A204.1 (cell line): Measurements from ENCODE around the gene CD276.
"Not testable (repeated sequence)": the region's sequence is repeated elsewhere in the genome, so short reads cannot be mapped to it uniquely, and the experiment has no call there.

Experiments used
- FAIRE-seq: peaks from 2 replicates; lab custom pipeline; 2012; peaks lifted over from hg19 to GRCh38; lab: Jason Lieb, UNC

CD276 gene

GRCh38 chr15:73684581-73685455, 635 bp downstream of the CD276 start:
- FAIRE-seq = no peak

DNA sequence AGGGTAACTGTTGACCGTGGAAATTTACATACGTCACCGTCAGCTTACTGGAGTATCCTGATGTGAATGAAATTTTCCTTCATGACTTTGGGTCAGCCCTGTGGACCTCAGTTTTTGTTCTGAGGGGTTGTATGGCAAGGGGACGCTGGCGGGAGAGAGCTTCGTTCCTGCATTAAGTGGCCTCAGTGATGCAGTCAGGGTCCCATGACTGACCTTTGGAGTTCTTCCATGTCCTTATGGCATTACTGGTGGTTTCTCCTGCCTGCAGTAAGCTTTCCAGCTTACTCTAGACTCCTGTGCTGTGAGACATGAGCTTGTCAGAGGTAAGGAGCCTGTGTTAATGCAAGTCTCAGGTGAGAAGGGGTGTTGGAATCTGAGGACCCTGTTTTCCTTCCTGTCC, 1.8 kb downstream of the CD276 start:
- no peak for FAIRE-seq

- no peak for FAIRE-seq
Measured at GRCh38 chr15:73686781-73687256, 2.6 kb downstream of the CD276 start.

- no peak for FAIRE-seq
Measured at GRCh38 chr15:73687351-73687750, 3.2 kb downstream of the CD276 start.

GRCh38 chr15:73688455-73688854, 4.3 kb downstream of the CD276 start:
- FAIRE-seq = no peak

DNA sequence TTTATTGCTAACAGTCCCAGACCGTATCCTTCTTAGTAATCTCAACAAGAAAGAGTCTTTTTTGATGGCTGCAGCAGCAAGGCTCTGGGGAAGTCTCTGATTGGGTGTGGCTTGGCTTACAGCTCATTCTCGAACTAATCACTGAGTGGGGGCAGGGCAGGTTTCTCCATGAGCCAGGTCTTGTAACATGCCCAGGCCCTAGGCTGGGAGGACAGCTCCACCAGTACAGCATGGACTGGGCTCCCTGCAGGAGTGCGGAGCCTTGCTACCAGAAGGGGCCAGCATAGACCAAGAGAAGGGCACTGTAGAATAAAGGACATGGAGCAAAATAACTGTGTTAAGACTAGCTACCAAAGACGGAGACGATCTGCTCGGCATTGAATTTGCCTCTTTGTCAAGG, 7.2 kb downstream of the CD276 start:
- FAIRE-seq = no peak

GRCh38 chr15:73694419-73694818, 10.2 kb downstream of the CD276 start:
- no peak for FAIRE-seq

DNA sequence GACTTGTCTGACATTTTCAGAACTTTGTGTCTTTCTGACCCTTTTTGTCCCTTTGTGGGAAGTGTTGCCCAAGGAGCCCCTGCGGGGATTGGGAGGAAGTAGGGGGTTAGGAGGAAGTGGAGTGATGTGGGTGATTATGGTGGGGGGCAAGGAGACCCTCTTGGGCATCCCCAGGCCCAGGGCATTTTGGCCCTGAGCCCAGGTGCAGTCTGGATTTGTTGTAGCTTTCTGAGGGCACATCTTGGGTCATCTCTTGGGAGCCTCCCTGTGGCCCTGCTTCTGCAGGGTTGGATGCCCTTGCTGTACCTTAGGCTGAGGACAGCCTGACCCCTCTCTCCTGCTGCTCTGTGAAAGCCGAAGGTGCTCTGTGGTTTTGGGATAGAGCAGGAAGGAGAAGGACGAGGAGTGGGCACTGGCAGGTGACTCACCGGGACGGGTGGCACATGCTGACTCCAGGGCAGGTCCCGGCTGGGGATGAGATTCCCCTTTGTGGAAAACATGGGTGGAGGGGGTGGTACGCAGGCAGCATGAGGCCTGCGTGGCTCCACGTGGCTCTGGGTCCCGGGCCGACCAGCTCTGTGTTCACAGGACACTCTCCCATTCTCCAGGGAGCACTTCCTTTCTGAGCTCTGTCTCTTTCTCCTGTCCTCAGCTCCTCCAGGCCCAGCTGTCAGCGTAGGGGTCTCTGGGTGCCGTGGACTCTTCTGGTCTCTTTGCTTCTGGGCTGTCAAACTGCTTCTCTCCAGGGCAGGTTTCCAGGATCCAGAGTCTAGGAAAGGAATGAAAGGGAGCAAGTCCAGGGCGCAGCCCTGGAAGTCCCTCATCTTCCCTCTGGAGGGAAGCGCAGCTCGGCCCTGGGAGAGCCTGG, 11.8 kb downstream of the CD276 start:
- FAIRE-seq = no peak

GRCh38 chr15:73696641-73697001, 12.4 kb downstream of the CD276 start:
- FAIRE-seq = no peak

DNA sequence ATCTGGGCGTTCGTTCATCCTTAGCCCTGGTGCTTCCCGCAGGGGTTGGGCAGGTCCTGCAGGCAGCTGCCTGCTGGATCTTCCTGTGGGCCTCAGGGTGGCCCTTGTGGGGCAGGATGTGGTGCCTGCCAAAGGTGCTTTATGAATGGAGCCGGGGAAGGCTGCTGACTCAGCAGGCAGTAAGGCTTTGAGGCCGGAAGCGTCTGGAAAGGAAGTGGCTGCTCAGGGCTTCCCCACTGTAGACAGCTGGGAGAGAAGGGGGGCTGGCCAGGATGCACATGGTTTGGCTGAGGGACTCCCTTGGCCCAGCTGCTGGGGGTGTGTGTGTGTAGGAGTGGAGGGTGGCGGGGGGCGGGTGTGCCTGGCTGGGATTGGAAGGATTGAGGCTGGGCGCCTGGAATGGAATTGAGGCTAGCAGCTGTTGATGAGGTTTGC, 12.9 kb downstream of the CD276 start:
- FAIRE-seq = no peak

DNA sequence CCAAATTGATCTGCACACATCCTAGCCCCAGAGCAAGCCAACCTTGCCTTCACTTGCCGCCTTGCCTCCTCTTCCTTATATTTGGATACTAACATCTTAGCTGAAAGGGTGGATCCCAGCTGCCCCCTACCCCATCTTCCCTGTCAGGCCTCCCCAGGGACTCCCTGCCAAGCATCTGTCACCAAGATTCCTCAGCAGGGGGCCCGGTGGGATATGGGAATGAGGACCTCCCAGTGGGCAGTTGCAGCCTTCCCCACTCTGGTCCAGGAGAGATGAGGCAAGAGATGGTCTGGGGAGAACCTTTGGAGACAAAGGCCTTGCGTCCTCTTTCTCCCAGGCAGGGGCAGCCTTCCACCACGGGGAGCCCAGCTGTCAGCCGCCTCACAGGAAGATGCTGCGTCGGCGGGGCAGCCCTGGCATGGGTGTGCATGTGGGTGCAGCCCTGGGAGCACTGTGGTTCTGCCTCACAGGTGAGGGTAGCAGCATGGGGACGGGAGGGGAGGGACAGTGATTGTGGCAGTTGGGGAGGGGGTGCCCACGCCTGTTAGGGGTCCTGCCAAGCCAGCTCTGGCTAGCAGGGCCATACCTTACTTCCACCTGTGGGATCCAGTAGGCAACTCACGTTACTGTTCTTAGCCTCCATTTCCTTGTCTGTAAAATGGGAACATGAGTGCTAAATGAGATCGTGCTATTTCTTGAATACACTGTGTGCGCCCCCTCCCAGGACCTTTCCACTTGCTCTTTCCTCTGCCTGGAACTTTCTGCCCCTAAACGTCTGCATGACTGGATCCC, 15.3 kb downstream of the CD276 start:
- FAIRE-seq = no peak

DNA sequence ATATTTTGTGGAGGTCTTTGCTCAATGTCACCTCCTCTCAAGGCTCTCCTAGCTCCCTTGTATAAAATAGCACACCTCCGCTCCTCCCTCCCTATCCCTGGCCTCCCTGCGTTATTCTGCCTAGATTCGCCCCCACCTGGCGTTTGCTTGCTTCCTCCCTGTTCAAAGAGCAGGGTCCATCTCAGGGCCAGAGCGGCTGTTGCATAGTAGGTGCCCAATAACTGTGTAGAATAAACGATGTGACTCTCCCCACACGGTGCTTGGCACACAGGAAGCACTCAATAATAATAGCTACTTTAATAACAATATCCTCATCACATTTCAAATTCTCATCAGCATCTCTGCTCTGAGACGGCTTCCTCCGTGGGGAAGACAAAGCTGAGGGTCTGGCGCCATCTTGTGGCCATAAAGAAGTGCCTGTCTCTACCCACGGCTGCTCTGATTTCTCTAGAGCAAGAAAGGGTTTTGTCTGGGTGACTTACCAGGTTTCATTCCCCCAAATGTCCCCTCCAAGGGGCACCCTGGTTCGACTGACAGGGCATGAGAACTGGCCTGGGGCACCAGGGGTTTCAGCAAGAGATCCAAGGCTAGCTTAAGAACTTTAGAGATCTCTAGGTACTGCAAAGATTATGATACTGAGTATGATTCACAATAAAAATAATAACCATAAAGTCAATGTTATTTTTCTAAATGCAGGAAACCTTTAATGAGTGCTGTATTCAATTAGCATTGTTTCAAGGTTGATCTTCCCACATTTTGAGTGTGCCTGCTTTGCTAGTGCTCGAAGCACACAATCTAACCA, 16.1 kb downstream of the CD276 start:
- FAIRE-seq = peak; percentile 77

- not testable (repeated sequence) for FAIRE-seq
Measured at GRCh38 chr15:73702311-73703239, 18.4 kb downstream of the CD276 start.

DNA sequence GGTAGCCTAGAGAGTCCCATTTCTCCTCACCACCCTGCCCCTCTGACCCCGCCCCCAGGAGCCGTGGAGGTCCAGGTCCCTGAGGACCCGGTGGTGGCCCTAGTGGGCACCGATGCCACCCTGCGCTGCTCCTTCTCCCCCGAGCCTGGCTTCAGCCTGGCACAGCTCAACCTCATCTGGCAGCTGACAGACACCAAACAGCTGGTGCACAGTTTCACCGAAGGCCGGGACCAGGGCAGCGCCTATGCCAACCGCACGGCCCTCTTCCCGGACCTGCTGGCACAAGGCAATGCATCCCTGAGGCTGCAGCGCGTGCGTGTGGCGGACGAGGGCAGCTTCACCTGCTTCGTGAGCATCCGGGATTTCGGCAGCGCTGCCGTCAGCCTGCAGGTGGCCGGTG, 19.4 kb downstream of the CD276 start:
- not testable (repeated sequence) for FAIRE-seq

- FAIRE-seq = not testable (repeated sequence)
Measured at GRCh38 chr15:73704142-73704868, 20.1 kb downstream of the CD276 start.

DNA sequence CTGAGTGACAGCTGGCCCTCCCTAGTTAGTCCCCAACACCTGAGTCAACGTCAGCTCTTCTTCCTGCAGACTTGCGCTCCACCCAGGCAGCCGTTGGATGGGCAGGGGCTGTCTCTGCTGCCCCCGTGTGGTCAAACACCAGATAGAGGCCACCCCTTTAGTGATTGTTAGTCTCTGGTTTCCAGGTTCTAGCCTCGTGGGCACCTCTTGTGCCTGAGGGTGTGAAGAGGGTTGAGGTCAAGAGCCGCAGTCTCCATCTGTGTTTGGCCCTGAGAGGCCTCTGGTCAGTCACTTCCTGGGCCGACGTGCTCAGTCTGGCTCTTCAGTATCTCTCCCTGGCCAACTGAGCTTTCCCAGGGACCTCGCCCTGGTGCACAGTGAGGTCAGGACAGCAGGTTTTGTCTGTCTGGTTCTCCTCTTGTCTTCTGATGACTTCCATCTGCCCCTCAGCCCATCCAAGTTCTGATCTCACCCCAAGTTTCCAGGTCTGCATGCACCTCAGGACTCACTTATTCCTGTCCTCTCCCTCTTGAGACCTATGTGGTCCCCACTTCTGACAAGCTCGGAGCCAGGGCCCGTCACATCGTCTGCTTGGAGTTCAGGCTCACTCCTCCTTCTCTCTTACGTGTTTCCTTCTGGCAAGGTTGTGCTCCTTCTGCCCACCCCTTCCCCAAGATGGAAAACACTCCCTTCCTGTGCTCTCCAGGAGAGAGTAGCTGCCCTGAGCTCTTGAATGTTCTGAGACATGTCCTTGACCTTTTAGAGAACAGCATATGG, 20.9 kb downstream of the CD276 start:
- no peak for FAIRE-seq

DNA sequence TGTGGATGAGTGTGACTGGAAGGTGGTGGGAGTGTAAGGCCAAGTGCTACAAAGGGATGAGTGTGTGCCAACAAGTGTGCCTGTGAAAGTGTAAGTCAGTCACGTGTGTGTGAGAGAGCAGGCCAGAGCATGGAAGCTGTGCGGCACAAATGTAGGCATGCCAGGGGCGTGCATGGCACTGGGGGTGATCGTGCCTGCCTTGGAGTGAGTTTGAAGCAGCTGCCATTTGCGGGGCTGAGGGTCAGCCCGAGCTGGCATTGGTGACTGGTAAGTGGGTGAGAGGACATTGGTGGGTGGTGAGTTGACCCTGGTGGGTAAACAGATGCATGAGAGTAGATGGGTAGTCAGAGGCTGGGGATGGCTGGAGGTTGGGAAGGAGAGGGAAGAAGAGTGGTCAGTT, 24.5 kb downstream of the CD276 start:
- no peak for FAIRE-seq

DNA sequence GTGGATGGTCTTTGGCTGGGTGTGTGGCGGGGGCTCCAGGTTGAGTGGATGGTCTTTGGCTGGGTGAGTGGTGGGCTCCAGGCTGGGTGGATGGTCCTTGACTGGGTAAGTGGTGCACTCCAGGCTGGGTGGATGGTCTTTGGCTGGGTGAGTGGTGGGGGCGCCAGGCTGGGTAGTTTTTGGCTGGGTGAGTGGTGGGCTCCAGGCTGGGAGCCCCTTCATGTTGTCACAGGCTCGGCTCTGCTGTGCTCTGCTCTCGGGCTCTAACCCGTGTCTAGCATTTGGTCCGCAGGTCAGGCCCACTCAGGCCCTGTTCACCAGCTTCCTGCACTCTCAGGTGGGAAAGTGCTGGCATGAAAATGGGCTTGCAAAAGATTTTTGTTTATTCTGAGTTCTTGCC, 25.1 kb downstream of the CD276 start:
- no peak for FAIRE-seq

DNA sequence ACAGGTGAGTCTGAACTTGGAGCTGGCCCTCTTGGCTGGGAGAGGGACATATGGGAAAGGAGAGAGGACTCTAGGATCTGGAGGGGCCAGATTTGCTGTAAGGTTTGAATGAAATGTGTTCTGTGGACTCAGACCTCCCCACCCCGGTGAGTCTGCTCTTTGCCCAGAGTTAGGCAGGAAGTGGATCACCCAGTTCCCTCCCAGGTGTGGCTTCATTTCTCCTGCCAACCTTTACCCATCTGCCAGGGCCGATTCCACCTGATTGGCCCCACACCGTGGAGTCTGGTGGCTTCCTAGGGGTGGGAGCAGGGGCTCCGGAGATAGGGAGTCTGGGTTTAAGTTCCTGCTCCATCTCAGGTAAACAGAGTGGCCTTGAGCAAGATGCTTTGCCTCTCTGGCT, 25.5 kb downstream of the CD276 start:
- no peak for FAIRE-seq
